HEK293 (cell line): ENCODE measurements around the gene CBX1.

Source experiments
- FEZF1 ChIP-seq: fragments of 450-650 bp; formaldehyde crosslinking; IDR thresholded peaks from 2 replicates; pipeline ENCODE4 v1.5.1; 2016; ENCODE audit warnings: missing biosample characterization, missing genetic modification characterization
- GLIS2 ChIP-seq: fragments of 450-650 bp; formaldehyde crosslinking; IDR thresholded peaks from 2 replicates; pipeline ENCODE4 v1.5.1; 2016; ENCODE audit warnings: missing biosample characterization, missing genetic modification characterization
- HOXD13 ChIP-seq: sonication (generic); formaldehyde crosslinking; IDR thresholded peaks from 2 replicates; pipeline ENCODE4 v1.8.0; 2022; ENCODE audit warnings: missing genetic modification reagents, borderline replicate concordance
- KLF16 ChIP-seq: fragments of 450-650 bp; formaldehyde crosslinking; IDR thresholded peaks from 2 replicates; pipeline ENCODE4 v1.5.1; 2017; ENCODE audit warnings: missing biosample characterization, missing genetic modification characterization
- MYNN ChIP-seq: fragments of 450-650 bp; formaldehyde crosslinking; IDR thresholded peaks from 2 replicates; pipeline ENCODE4 v1.5.1; 2016; ENCODE audit warnings: missing biosample characterization, missing genetic modification characterization, borderline replicate concordance
- OVOL3 ChIP-seq: fragments of 450-650 bp; formaldehyde crosslinking; IDR thresholded peaks from 2 replicates; pipeline ENCODE4 v1.5.1; 2016; ENCODE audit warnings: missing biosample characterization, missing genetic modification characterization
- SALL2 ChIP-seq: fragments of 450-650 bp; formaldehyde crosslinking; IDR thresholded peaks from 2 replicates; pipeline ENCODE4 v1.5.0; 2017; ENCODE audit warnings: missing biosample characterization, mild to moderate bottlenecking, missing genetic modification characterization, borderline replicate concordance
- SP7 ChIP-seq: fragments of 450-650 bp; formaldehyde crosslinking; IDR thresholded peaks from 2 replicates; pipeline ENCODE4 v1.5.1; 2016; ENCODE audit warnings: missing biosample characterization, missing genetic modification characterization
- YY2 ChIP-seq: fragments of 450-650 bp; formaldehyde crosslinking; IDR thresholded peaks from 2 replicates; pipeline ENCODE4 v1.5.1; 2016; ENCODE audit warnings: missing biosample characterization, missing genetic modification characterization
- ZBTB17 ChIP-seq: fragments of 450-650 bp; formaldehyde crosslinking; IDR thresholded peaks from 2 replicates; pipeline ENCODE4 v1.5.1; 2016; ENCODE audit warnings: missing biosample characterization, missing genetic modification characterization
- ZNF112 ChIP-seq: fragments of 450-650 bp; formaldehyde crosslinking; IDR thresholded peaks from 2 replicates; pipeline ENCODE4 v1.5.0; 2017; ENCODE audit warnings: missing biosample characterization, missing genetic modification characterization
- ZNF174 ChIP-seq: fragments of 450-650 bp; formaldehyde crosslinking; IDR thresholded peaks from 2 replicates; pipeline ENCODE4 v1.5.0; 2017; ENCODE audit warnings: missing biosample characterization, mild to moderate bottlenecking, missing genetic modification characterization
- ZNF175 ChIP-seq: fragments of 450-650 bp; formaldehyde crosslinking; IDR thresholded peaks from 2 replicates; pipeline ENCODE4 v1.5.1; 2016; ENCODE audit warnings: missing biosample characterization, missing genetic modification characterization
- ZNF23 ChIP-seq: fragments of 450-650 bp; formaldehyde crosslinking; IDR thresholded peaks from 2 replicates; pipeline ENCODE4 v1.5.1; 2016; ENCODE audit warnings: missing biosample characterization, missing genetic modification characterization, borderline replicate concordance
- ZNF248 ChIP-seq: fragments of 450-650 bp; formaldehyde crosslinking; IDR thresholded peaks from 2 replicates; pipeline ENCODE4 v1.5.1; 2017; ENCODE audit warnings: missing biosample characterization, missing genetic modification characterization
- ZNF266 ChIP-seq: fragments of 450-650 bp; formaldehyde crosslinking; IDR thresholded peaks from 2 replicates; pipeline ENCODE4 v1.5.1; 2016; ENCODE audit warnings: missing biosample characterization, missing genetic modification characterization, low read depth
- ZNF311 ChIP-seq: fragments of 450-650 bp; formaldehyde crosslinking; IDR thresholded peaks from 2 replicates; pipeline ENCODE4 v1.5.1; 2017; ENCODE audit warnings: missing biosample characterization, missing genetic modification characterization, borderline replicate concordance
- ZNF341 ChIP-seq: fragments of 450-650 bp; formaldehyde crosslinking; IDR thresholded peaks from 2 replicates; pipeline ENCODE4; 2016; ENCODE audit warnings: low read depth, missing biosample characterization, missing genetic modification characterization
- ZNF350 ChIP-seq: fragments of 450-650 bp; formaldehyde crosslinking; IDR thresholded peaks from 2 replicates; pipeline ENCODE4 v1.5.0; 2017; ENCODE audit warnings: missing biosample characterization, mild to moderate bottlenecking, missing genetic modification characterization
- ZNF366 ChIP-seq: fragments of 450-650 bp; formaldehyde crosslinking; conservative IDR thresholded peaks from 2 replicates; pipeline ENCODE4 v1.5.1; 2016; ENCODE audit warnings: missing biosample characterization, missing genetic modification characterization
- ZNF391 ChIP-seq: fragments of 450-650 bp; formaldehyde crosslinking; IDR thresholded peaks from 2 replicates; pipeline ENCODE4 v1.5.1; 2016; ENCODE audit warnings: low read depth, missing biosample characterization, missing genetic modification characterization, borderline replicate concordance
- ZNF544 ChIP-seq: fragments of 450-650 bp; formaldehyde crosslinking; IDR thresholded peaks from 2 replicates; pipeline ENCODE4 v1.5.0; 2017; ENCODE audit warnings: missing biosample characterization, missing genetic modification characterization
- ZNF660 ChIP-seq: fragments of 450-650 bp; IDR thresholded peaks from 2 replicates; pipeline ENCODE4 v1.5.1; 2018; ENCODE audit warnings: missing biosample characterization, mild to moderate bottlenecking, missing genetic modification characterization
- ZNF664 ChIP-seq: fragments of 450-650 bp; formaldehyde crosslinking; IDR thresholded peaks from 2 replicates; pipeline ENCODE4 v1.5.1; 2016; ENCODE audit warnings: missing biosample characterization, missing genetic modification characterization
- ZNF768 ChIP-seq: fragments of 450-650 bp; formaldehyde crosslinking; IDR thresholded peaks from 2 replicates; pipeline ENCODE4 v1.5.1; 2018; ENCODE audit warnings: missing biosample characterization, mild to moderate bottlenecking, missing genetic modification characterization
- ZNF777 ChIP-seq: fragments of 450-650 bp; formaldehyde crosslinking; IDR thresholded peaks from 2 replicates; pipeline ENCODE4 v1.5.1; 2017; ENCODE audit warnings: missing biosample characterization, missing genetic modification characterization, borderline replicate concordance
- TF ChIP-seq, protein P1 (sequence below): fragments of 450-650 bp; formaldehyde crosslinking; IDR thresholded peaks from 2 replicates; pipeline ENCODE4 v1.5.1; 2016; ENCODE audit warnings: missing biosample characterization, missing genetic modification characterization
- TF ChIP-seq, protein P2 (sequence below): fragments of 450-650 bp; formaldehyde crosslinking; IDR thresholded peaks from 2 replicates; pipeline ENCODE4 v1.5.0; 2017; ENCODE audit warnings: missing biosample characterization, missing genetic modification characterization, borderline replicate concordance
- TF ChIP-seq, protein P3 (sequence below): fragments of 450-650 bp; formaldehyde crosslinking; IDR thresholded peaks from 2 replicates; pipeline ENCODE4 v1.5.1; 2016; ENCODE audit warnings: missing biosample characterization, missing genetic modification characterization
- TF ChIP-seq, protein P4 (sequence below): fragments of 450-650 bp; formaldehyde crosslinking; IDR thresholded peaks from 2 replicates; pipeline ENCODE4 v1.5.1; 2017; ENCODE audit warnings: missing biosample characterization, missing genetic modification characterization
- TF ChIP-seq, protein P5 (sequence below): fragments of 450-650 bp; formaldehyde crosslinking; IDR thresholded peaks from 2 replicates; pipeline ENCODE4 v1.5.1; 2017; ENCODE audit warnings: missing biosample characterization, missing genetic modification characterization
- TF ChIP-seq, protein P6 (sequence below): fragments of 450-650 bp; formaldehyde crosslinking; IDR thresholded peaks from 2 replicates; pipeline ENCODE4 v1.5.1; 2017; ENCODE audit warnings: missing biosample characterization, missing genetic modification characterization

Gene CBX1

DNA sequence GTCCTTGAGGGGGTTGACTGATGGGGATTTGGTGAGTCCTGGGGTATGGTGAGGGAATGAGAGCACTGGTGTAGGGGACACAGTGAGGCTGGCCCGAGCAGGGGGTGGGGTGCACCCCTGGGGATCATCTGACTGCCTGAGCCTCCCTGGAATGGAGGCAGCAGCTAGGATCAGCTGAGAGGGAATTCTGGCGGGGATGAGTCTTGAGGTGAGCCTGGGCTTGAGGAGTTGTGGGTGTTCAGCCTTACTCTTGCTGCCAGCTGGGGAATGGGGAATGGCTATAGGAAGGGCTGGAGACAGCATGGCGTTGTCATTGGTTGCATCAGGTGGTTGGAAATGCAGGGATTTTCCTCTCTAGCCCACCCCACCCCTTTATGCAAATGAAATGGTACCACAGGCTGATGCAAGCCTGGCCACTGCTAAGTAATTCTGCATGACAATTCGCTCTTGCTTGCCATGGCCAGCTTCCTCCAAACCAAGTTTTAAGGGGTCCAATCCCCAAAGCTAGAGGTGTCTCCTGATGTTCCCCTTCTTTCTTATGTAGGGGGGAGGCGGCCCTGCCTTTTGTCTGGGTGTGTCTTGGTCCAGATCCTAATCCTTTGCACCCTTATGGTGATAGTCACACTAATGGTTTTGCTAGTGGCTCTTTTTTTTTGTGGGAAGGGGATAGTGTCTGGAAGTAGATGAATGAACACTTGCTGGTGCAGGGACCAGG is 45.6 kb downstream of the CBX1 start (continued):
- TF ChIP-seq ZNF366 (tag by site-specific recombination) = no peak
- no peak for TF ChIP-seq SALL2 (tag by site-specific recombination)
- no peak for TF ChIP-seq MYNN
- TF ChIP-seq, protein P1, sequence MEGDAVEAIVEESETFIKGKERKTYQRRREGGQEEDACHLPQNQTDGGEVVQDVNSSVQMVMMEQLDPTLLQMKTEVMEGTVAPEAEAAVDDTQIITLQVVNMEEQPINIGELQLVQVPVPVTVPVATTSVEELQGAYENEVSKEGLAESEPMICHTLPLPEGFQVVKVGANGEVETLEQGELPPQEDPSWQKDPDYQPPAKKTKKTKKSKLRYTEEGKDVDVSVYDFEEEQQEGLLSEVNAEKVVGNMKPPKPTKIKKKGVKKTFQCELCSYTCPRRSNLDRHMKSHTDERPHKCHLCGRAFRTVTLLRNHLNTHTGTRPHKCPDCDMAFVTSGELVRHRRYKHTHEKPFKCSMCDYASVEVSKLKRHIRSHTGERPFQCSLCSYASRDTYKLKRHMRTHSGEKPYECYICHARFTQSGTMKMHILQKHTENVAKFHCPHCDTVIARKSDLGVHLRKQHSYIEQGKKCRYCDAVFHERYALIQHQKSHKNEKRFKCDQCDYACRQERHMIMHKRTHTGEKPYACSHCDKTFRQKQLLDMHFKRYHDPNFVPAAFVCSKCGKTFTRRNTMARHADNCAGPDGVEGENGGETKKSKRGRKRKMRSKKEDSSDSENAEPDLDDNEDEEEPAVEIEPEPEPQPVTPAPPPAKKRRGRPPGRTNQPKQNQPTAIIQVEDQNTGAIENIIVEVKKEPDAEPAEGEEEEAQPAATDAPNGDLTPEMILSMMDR = no peak
- TF ChIP-seq HOXD13 (CRISPR knock-in tag) = no peak
- TF ChIP-seq ZNF660 (tag by site-specific recombination) = peak; percentile 47; the same call in 1 of the 2 replicates
- no peak for TF ChIP-seq ZNF23
- no peak; the same call in 1 of the 2 replicates for TF ChIP-seq GLIS2 (tag by site-specific recombination)
- TF ChIP-seq YY2 = no peak; the same call in 1 of the 2 replicates
- no peak for TF ChIP-seq ZNF248 (tag by site-specific recombination)
- no peak for TF ChIP-seq ZNF768
- TF ChIP-seq ZNF777 (tag by site-specific recombination) = no peak
- no peak; the same call in none of the 2 replicates for TF ChIP-seq KLF16
- TF ChIP-seq, protein P2, sequence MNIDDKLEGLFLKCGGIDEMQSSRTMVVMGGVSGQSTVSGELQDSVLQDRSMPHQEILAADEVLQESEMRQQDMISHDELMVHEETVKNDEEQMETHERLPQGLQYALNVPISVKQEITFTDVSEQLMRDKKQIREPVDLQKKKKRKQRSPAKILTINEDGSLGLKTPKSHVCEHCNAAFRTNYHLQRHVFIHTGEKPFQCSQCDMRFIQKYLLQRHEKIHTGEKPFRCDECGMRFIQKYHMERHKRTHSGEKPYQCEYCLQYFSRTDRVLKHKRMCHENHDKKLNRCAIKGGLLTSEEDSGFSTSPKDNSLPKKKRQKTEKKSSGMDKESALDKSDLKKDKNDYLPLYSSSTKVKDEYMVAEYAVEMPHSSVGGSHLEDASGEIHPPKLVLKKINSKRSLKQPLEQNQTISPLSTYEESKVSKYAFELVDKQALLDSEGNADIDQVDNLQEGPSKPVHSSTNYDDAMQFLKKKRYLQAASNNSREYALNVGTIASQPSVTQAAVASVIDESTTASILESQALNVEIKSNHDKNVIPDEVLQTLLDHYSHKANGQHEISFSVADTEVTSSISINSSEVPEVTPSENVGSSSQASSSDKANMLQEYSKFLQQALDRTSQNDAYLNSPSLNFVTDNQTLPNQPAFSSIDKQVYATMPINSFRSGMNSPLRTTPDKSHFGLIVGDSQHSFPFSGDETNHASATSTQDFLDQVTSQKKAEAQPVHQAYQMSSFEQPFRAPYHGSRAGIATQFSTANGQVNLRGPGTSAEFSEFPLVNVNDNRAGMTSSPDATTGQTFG (tag by site-specific recombination) = no peak
- TF ChIP-seq ZNF341 = peak; percentile 75
- no peak for TF ChIP-seq ZNF664
- TF ChIP-seq, protein P3, sequence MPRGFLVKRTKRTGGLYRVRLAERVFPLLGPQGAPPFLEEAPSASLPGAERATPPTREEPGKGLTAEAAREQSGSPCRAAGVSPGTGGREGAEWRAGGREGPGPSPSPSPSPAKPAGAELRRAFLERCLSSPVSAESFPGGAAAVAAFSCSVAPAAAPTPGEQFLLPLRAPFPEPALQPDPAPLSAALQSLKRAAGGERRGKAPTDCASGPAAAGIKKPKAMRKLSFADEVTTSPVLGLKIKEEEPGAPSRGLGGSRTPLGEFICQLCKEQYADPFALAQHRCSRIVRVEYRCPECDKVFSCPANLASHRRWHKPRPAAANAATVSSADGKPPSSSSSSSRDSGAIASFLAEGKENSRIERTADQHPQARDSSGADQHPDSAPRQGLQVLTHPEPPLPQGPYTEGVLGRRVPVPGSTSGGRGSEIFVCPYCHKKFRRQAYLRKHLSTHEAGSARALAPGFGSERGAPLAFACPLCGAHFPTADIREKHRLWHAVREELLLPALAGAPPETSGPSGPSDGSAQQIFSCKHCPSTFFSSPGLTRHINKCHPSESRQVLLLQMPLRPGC (tag by site-specific recombination) = no peak
- no peak for TF ChIP-seq ZNF391
- no peak for TF ChIP-seq ZNF266
- no peak for TF ChIP-seq ZNF311 (tag by site-specific recombination)
- no peak for TF ChIP-seq ZNF175 (tag by site-specific recombination)
- TF ChIP-seq, protein P4, sequence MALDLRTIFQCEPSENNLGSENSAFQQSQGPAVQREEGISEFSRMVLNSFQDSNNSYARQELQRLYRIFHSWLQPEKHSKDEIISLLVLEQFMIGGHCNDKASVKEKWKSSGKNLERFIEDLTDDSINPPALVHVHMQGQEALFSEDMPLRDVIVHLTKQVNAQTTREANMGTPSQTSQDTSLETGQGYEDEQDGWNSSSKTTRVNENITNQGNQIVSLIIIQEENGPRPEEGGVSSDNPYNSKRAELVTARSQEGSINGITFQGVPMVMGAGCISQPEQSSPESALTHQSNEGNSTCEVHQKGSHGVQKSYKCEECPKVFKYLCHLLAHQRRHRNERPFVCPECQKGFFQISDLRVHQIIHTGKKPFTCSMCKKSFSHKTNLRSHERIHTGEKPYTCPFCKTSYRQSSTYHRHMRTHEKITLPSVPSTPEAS = no peak
- TF ChIP-seq FEZF1 (tag by site-specific recombination) = no peak
- no peak for TF ChIP-seq ZNF112 (tag by site-specific recombination)
- TF ChIP-seq, protein P5, sequence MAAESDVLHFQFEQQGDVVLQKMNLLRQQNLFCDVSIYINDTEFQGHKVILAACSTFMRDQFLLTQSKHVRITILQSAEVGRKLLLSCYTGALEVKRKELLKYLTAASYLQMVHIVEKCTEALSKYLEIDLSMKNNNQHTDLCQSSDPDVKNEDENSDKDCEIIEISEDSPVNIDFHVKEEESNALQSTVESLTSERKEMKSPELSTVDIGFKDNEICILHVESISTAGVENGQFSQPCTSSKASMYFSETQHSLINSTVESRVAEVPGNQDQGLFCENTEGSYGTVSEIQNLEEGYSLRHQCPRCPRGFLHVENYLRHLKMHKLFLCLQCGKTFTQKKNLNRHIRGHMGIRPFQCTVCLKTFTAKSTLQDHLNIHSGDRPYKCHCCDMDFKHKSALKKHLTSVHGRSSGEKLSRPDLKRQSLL = no peak
- no peak for TF ChIP-seq ZNF350
- TF ChIP-seq ZNF544 = no peak
- no peak for TF ChIP-seq OVOL3 (tag by site-specific recombination)
- TF ChIP-seq, protein P6, sequence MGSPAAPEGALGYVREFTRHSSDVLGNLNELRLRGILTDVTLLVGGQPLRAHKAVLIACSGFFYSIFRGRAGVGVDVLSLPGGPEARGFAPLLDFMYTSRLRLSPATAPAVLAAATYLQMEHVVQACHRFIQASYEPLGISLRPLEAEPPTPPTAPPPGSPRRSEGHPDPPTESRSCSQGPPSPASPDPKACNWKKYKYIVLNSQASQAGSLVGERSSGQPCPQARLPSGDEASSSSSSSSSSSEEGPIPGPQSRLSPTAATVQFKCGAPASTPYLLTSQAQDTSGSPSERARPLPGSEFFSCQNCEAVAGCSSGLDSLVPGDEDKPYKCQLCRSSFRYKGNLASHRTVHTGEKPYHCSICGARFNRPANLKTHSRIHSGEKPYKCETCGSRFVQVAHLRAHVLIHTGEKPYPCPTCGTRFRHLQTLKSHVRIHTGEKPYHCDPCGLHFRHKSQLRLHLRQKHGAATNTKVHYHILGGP = no peak
- TF ChIP-seq ZBTB17 = peak; percentile 61; the same call in 1 of the 2 replicates
- TF ChIP-seq ZNF174 (tag by site-specific recombination) = no peak
- no peak; the same call in 1 of the 2 replicates for TF ChIP-seq SP7
